IPS-NIHi11 (cell line): ENCODE measurements around the gene IGFBP7.
A peak's percentile ranks its signal among the peaks of the same experiment; 100 is the strongest.

Source experiments
- DNase-seq: peaks from one replicate; pipeline ENCODE4 v3.0.0; 2012; ENCODE audit warnings: mixed read lengths, low spot score

Gene IGFBP7

GRCh38 chr4:57129477-57129876, 19.3 kb upstream of the IGFBP7 start:
- DNase-seq: no peak

GRCh38 chr4:57127361-57127760, 17.2 kb upstream of the IGFBP7 start:
- no peak for DNase-seq

GRCh38 chr4:57125996-57126395, 15.8 kb upstream of the IGFBP7 start:
- no peak for DNase-seq

- DNase-seq: no peak
These were observed 14.0 kb upstream of the IGFBP7 start for GRCh38 chr4:57124145-57124544.

GRCh38 chr4:57122959-57123358, 12.8 kb upstream of the IGFBP7 start:
- DNase-seq: no peak

- DNase-seq: no peak
These were observed 9.0 kb upstream of the IGFBP7 start for GRCh38 chr4:57119054-57119651.

- DNase-seq: no peak
These were observed 7.3 kb upstream of the IGFBP7 start for GRCh38 chr4:57117491-57117890.

GRCh38 chr4:57116245-57116644, 6.1 kb upstream of the IGFBP7 start:
- DNase-seq: no peak

GRCh38 chr4:57114973-57115372, 4.8 kb upstream of the IGFBP7 start:
- no peak for DNase-seq

- peak; percentile 11 for DNase-seq
These were observed 3.7 kb upstream of the IGFBP7 start for GRCh38 chr4:57113870-57114269.

GRCh38 chr4:57110640-57111511, 691 bp upstream of the IGFBP7 start:
- peak; percentile 44 for DNase-seq

- DNase-seq: no peak
These were observed 756 bp downstream of the IGFBP7 start for GRCh38 chr4:57109411-57109846.

GRCh38 chr4:57106181-57106580, 4.0 kb downstream of the IGFBP7 start:
- DNase-seq: no peak

- DNase-seq: no peak
These were observed 5.3 kb downstream of the IGFBP7 start for GRCh38 chr4:57104706-57105560.

GRCh38 chr4:57103051-57103450, 7.1 kb downstream of the IGFBP7 start:
- no peak for DNase-seq

- DNase-seq: no peak
These were observed 8.0 kb downstream of the IGFBP7 start for GRCh38 chr4:57102050-57102624.

- DNase-seq: no peak
These were observed 9.1 kb downstream of the IGFBP7 start for GRCh38 chr4:57100979-57101651.

- no peak for DNase-seq
These were observed 10.8 kb downstream of the IGFBP7 start for GRCh38 chr4:57099363-57099762.

- DNase-seq: no peak
These were observed 11.2 kb downstream of the IGFBP7 start for GRCh38 chr4:57098941-57099340.

- no peak for DNase-seq
These were observed 11.8 kb downstream of the IGFBP7 start for GRCh38 chr4:57098415-57098814.

- DNase-seq: no peak
These were observed 12.5 kb downstream of the IGFBP7 start for GRCh38 chr4:57097711-57098110.

GRCh38 chr4:57095956-57096355, 14.2 kb downstream of the IGFBP7 start:
- no peak for DNase-seq
